NCI-H1092 treated with DMSO at 0.1 percent for 48 hours (cell line): Measurements from ENCODE around the gene SIK3.
"Not testable (repeated sequence)": the region's sequence is repeated elsewhere in the genome, so short reads cannot be mapped to it uniquely, and the experiment has no call there.

Experiments
- DNase-seq: peaks from one replicate; lab custom pipeline; 2025; lab: John Stamatoyannopoulos, UW

SIK3 gene

GRCh38 chr11:117098269-117099232, at the start of gene SIK3:
TSS of gene SIK3 (minus strand) at chr11:117098428. CDS start at chr11:117098415, 13 bp downstream.
- peak; percentile 94 for DNase-seq

GRCh38 chr11:117146521-117146920, 48.3 kb upstream of the SIK3 start:
- DNase-seq: no peak

GRCh38 chr11:117145393-117145761, 47.1 kb upstream of the SIK3 start:
- DNase-seq: peak; percentile 7

GRCh38 chr11:117144477-117145392, 46.5 kb upstream of the SIK3 start:
- DNase-seq: peak; percentile 67

GRCh38 chr11:117143871-117144476, 45.7 kb upstream of the SIK3 start, which contains the start of gene PAFAH1B2:
TSS of gene PAFAH1B2 (plus strand) at chr11:117144287. CDS start at chr11:117152448, 8,161 bp downstream.
- DNase-seq: peak; percentile 96

- DNase-seq: peak; percentile 77
Measured at GRCh38 chr11:117143390-117143789, 45.2 kb upstream of the SIK3 start.

- not testable (repeated sequence) for DNase-seq
Measured at GRCh38 chr11:117137223-117138086, 39.2 kb upstream of the SIK3 start.

- DNase-seq: not testable (repeated sequence)
Measured at GRCh38 chr11:117134979-117135378, 36.8 kb upstream of the SIK3 start.

- no peak for DNase-seq
Measured at GRCh38 chr11:117134431-117134830, 36.2 kb upstream of the SIK3 start.

- no peak for DNase-seq
Measured at GRCh38 chr11:117130879-117131278, 32.7 kb upstream of the SIK3 start.

- not testable (repeated sequence) for DNase-seq
Measured at GRCh38 chr11:117130396-117130795, 32.2 kb upstream of the SIK3 start.

GRCh38 chr11:117128289-117128688, 30.1 kb upstream of the SIK3 start:
- DNase-seq: no peak

GRCh38 chr11:117127171-117127901, 29.1 kb upstream of the SIK3 start:
- peak; percentile 6 for DNase-seq

- no peak for DNase-seq
Measured at GRCh38 chr11:117126223-117126965, 28.2 kb upstream of the SIK3 start.

GRCh38 chr11:117122556-117122955, 24.3 kb upstream of the SIK3 start:
- DNase-seq: no peak

- no peak for DNase-seq
Measured at GRCh38 chr11:117121176-117121575, 22.9 kb upstream of the SIK3 start.

- DNase-seq: no peak
Measured at GRCh38 chr11:117117681-117118080, 19.5 kb upstream of the SIK3 start.

- DNase-seq: not testable (repeated sequence)
Measured at GRCh38 chr11:117112939-117113338, 14.7 kb upstream of the SIK3 start.

- DNase-seq: not testable (repeated sequence)
Measured at GRCh38 chr11:117112497-117112896, 14.3 kb upstream of the SIK3 start.
